Measurements from ENCODE around the gene GGCX.
"Not testable (repeated sequence)": the region's sequence is repeated elsewhere in the genome, so short reads cannot be mapped to it uniquely, and the experiment has no call there.

Gene GGCX

GRCh38 chr2:85545780-85546240, 15.5 kb downstream of the GGCX start:
- H3K9me3 ChIP-seq (ENCODE audit: control insufficient read depth, insufficient read depth, low read length), result no peaks in the 10 kb centered on the region
- no peak overlapping the region for H3K9ac ChIP-seq (ENCODE audit: low read depth, low read length)
- peaks cover 47% of the 10 kb centered on the region for H3K36me3 ChIP-seq (ENCODE audit: insufficient read depth, low read length)
- H3K4me1 ChIP-seq (ENCODE audit: insufficient read depth, low read length), result peaks cover 9% of the 10 kb centered on the region

- not testable (repeated sequence) for H3K9me3 ChIP-seq (ENCODE audit: control insufficient read depth, insufficient read depth, low read length); H3K4me1 ChIP-seq (ENCODE audit: insufficient read depth, low read length); H3K9ac ChIP-seq (ENCODE audit: low read depth, low read length)
- peaks cover 45% of the 10 kb centered on the region for H3K36me3 ChIP-seq (ENCODE audit: insufficient read depth, low read length)
These were observed 16.1 kb downstream of the GGCX start for GRCh38 chr2:85544915-85545779.

GRCh38 chr2:85544254-85544691, 17.0 kb downstream of the GGCX start:
- not testable (repeated sequence) for H3K4me1 ChIP-seq (ENCODE audit: insufficient read depth, low read length); H3K9me3 ChIP-seq (ENCODE audit: control insufficient read depth, insufficient read depth, low read length); H3K9ac ChIP-seq (ENCODE audit: low read depth, low read length)
- peaks cover 46% of the 10 kb centered on the region for H3K36me3 ChIP-seq (ENCODE audit: insufficient read depth, low read length)

GRCh38 chr2:85542777-85543176, 18.5 kb downstream of the GGCX start:
- H3K9ac ChIP-seq (ENCODE audit: low read depth, low read length), result no peak overlapping the region
- H3K9me3 ChIP-seq (ENCODE audit: control insufficient read depth, insufficient read depth, low read length), result no peaks in the 10 kb centered on the region
- peaks cover 9% of the 10 kb centered on the region for H3K4me1 ChIP-seq (ENCODE audit: insufficient read depth, low read length)
- H3K36me3 ChIP-seq (ENCODE audit: insufficient read depth, low read length), result peaks cover 43% of the 10 kb centered on the region

- H3K9ac ChIP-seq (ENCODE audit: low read depth, low read length), result no peak overlapping the region
- H3K4me1 ChIP-seq (ENCODE audit: insufficient read depth, low read length), result peaks cover 12% of the 10 kb centered on the region
- H3K36me3 ChIP-seq (ENCODE audit: insufficient read depth, low read length), result peaks cover 43% of the 10 kb centered on the region
- H3K9me3 ChIP-seq (ENCODE audit: control insufficient read depth, insufficient read depth, low read length), result no peaks in the 10 kb centered on the region
These were observed 19.4 kb downstream of the GGCX start for GRCh38 chr2:85541753-85542457.

GRCh38 chr2:85541262-85541661, 20.0 kb downstream of the GGCX start:
- peaks cover 18% of the 10 kb centered on the region for H3K4me1 ChIP-seq (ENCODE audit: insufficient read depth, low read length)
- peak overlapping the region; percentile 93 for H3K9ac ChIP-seq (ENCODE audit: low read depth, low read length)
- no peaks in the 10 kb centered on the region for H3K9me3 ChIP-seq (ENCODE audit: control insufficient read depth, insufficient read depth, low read length)
- H3K36me3 ChIP-seq (ENCODE audit: insufficient read depth, low read length), result peaks cover 43% of the 10 kb centered on the region

- H3K9ac ChIP-seq (ENCODE audit: low read depth, low read length), result peak overlapping the region; percentile 93
- peaks cover 39% of the 10 kb centered on the region for H3K36me3 ChIP-seq (ENCODE audit: insufficient read depth, low read length)
- H3K9me3 ChIP-seq (ENCODE audit: control insufficient read depth, insufficient read depth, low read length), result no peaks in the 10 kb centered on the region
- peaks cover 18% of the 10 kb centered on the region for H3K4me1 ChIP-seq (ENCODE audit: insufficient read depth, low read length)
These were observed 21.1 kb downstream of the GGCX start for GRCh38 chr2:85540133-85540648.

- H3K9ac ChIP-seq (ENCODE audit: low read depth, low read length), result peak overlapping the region; percentile 93
- no peaks in the 10 kb centered on the region for H3K9me3 ChIP-seq (ENCODE audit: control insufficient read depth, insufficient read depth, low read length)
- H3K36me3 ChIP-seq (ENCODE audit: insufficient read depth, low read length), result peaks cover 35% of the 10 kb centered on the region
- H3K4me1 ChIP-seq (ENCODE audit: insufficient read depth, low read length), result peaks cover 18% of the 10 kb centered on the region
These were observed 21.7 kb downstream of the GGCX start for GRCh38 chr2:85539361-85540132.

- Histone ChIP-seq H3K9me3 (ENCODE audit: control insufficient read depth, insufficient read depth, low read length) (no peaks in the 10 kb centered on the region), H3K9ac (ENCODE audit: low read depth, low read length) (peak within 1 kb of the TSS; percentile 93), H3K36me3 (ENCODE audit: insufficient read depth, low read length) (peaks cover 32% of the 10 kb centered on the region), H3K4me1 (ENCODE audit: insufficient read depth, low read length) (peaks cover 18% of the 10 kb centered on the region)
These were observed 22.6 kb downstream of the GGCX start, which contains the start of gene MAT2A for GRCh38 chr2:85538507-85539360. MAT2A (plus strand) TSS chr2:85539168; CDS start chr2:85539288, 120 bp downstream.

GRCh38 chr2:85537600-85538506, 23.4 kb downstream of the GGCX start:
- peaks cover 25% of the 10 kb centered on the region for H3K36me3 ChIP-seq (ENCODE audit: insufficient read depth, low read length)
- no peaks in the 10 kb centered on the region for H3K9me3 ChIP-seq (ENCODE audit: control insufficient read depth, insufficient read depth, low read length)
- H3K4me1 ChIP-seq (ENCODE audit: insufficient read depth, low read length), result peaks cover 18% of the 10 kb centered on the region
- peak overlapping the region; percentile 93 for H3K9ac ChIP-seq (ENCODE audit: low read depth, low read length)

- Histone ChIP-seq H3K9me3 (ENCODE audit: control insufficient read depth, insufficient read depth, low read length) (no peaks in the 10 kb centered on the region), H3K36me3 (ENCODE audit: insufficient read depth, low read length) (peaks cover 11% of the 10 kb centered on the region), H3K9ac (ENCODE audit: low read depth, low read length) (peak overlapping the region; percentile 93; the same call in 1 of the 2 replicates), H3K4me1 (ENCODE audit: insufficient read depth, low read length) (peaks cover 15% of the 10 kb centered on the region)
These were observed 24.8 kb downstream of the GGCX start for GRCh38 chr2:85536479-85536878.

GRCh38 chr2:85534881-85535280, 26.4 kb downstream of the GGCX start:
- Histone ChIP-seq H3K9ac (ENCODE audit: low read depth, low read length) (no peak overlapping the region), H3K9me3 (ENCODE audit: control insufficient read depth, insufficient read depth, low read length) (no peaks in the 10 kb centered on the region)

More at GRCh38 chr2:85534881-85535280, 26.4 kb downstream of the GGCX start:
- peaks cover 1% of the 10 kb centered on the region; the same call in 1 of the 2 replicates for H3K36me3 ChIP-seq (ENCODE audit: insufficient read depth, low read length)
- H3K4me1 ChIP-seq (ENCODE audit: insufficient read depth, low read length), result 0 out of 2 replicates have a peak, but pooled peaks cover 9% of the 10 kb centered on the region

Data from ES-I3 (cell line).